MM.1S (cell line): ENCODE results near the gene GATA5.

ENCODE experiments used
- DNase-seq: peaks from one replicate; pipeline ENCODE4 v3.0.0-alpha.2; 2015
- H2AFZ ChIP-seq: fragments of 300-600 bp; sonication (generic); 2 replicates; pipeline ENCODE4 v1.6.0; 2016; ENCODE audit warnings: antibody characterized with exemption, low read length
- H3F3A ChIP-seq: fragments of 300-600 bp; sonication (generic); 2 replicates; pipeline ENCODE4 v1.6.1; 2016; ENCODE audit warnings: mild to moderate bottlenecking, antibody characterized with exemption, low read length, moderate library complexity, mixed read lengths; ENCODE audit not compliant: insufficient read depth
- H3K27ac ChIP-seq: fragments of 300-600 bp; sonication (generic); 2 replicates; pipeline ENCODE4 v1.5.1; 2016; ENCODE audit warnings: mild to moderate bottlenecking, low read length
- H3K27me3 ChIP-seq: fragments of 300-600 bp; sonication (generic); replicated peaks from 2 replicates; pipeline ENCODE4 v1.6.0; 2016; ENCODE audit warnings: low read length; ENCODE audit not compliant: insufficient read depth
- H3K36me3 ChIP-seq: fragments of 300-600 bp; sonication (generic); replicated peaks from 2 replicates; pipeline ENCODE4 v1.6.1; 2016; ENCODE audit warnings: mild to moderate bottlenecking, low read length, mixed read lengths; ENCODE audit not compliant: insufficient read depth
- H3K4me1 ChIP-seq: fragments of 300-600 bp; sonication (generic); 2 replicates; pipeline ENCODE4 v1.6.1; 2016; ENCODE audit warnings: low read length, mixed read lengths
- H3K4me2 ChIP-seq: fragments of 300-600 bp; sonication (generic); 2 replicates; pipeline ENCODE4 v1.6.0; 2016; ENCODE audit warnings: low read depth, low read length
- H3K4me3 ChIP-seq: fragments of 300-600 bp; sonication (generic); 2 replicates; pipeline ENCODE4 v1.5.1; 2016; ENCODE audit warnings: low read length, mixed read lengths
- H3K79me2 ChIP-seq: fragments of 300-600 bp; sonication (generic); 2 replicates; pipeline ENCODE4 v1.6.1; 2016; ENCODE audit warnings: mixed run types, low read length, mixed read lengths
- H3K9ac ChIP-seq: fragments of 300-600 bp; sonication (generic); 2 replicates; pipeline ENCODE4 v1.6.1; 2016; ENCODE audit warnings: low read length, mixed read lengths
- H3K9me2 ChIP-seq: fragments of 300-600 bp; sonication (generic); replicated peaks from 2 replicates; pipeline ENCODE4 v1.6.1; 2016; ENCODE audit warnings: mild to moderate bottlenecking, low read length, mixed read lengths; ENCODE audit not compliant: insufficient read depth
- H3K9me3 ChIP-seq: fragments of 300-600 bp; sonication (generic); replicated peaks from 2 replicates; pipeline ENCODE4 v1.6.1; 2016; ENCODE audit warnings: mild to moderate bottlenecking, low read length, mixed read lengths; ENCODE audit not compliant: insufficient read depth
- H4K20me1 ChIP-seq: fragments of 300-600 bp; sonication (generic); 2 replicates; pipeline ENCODE4 v1.6.1; 2016; ENCODE audit warnings: mild to moderate bottlenecking, low read length, moderate library complexity, mixed read lengths; ENCODE audit not compliant: insufficient read depth
- EZH2 ChIP-seq: fragments of 300-600 bp; sonication (generic); optimal IDR thresholded peaks from 2 replicates; pipeline ENCODE3; 2017; ENCODE audit warnings: low read depth, mild to moderate bottlenecking, antibody characterized with exemption, low read length, mixed read lengths
- EZH2phosphoT487 ChIP-seq: fragments of 300-600 bp; sonication (generic); IDR thresholded peaks from 2 replicates; pipeline ENCODE4 v1.6.1; 2018; ENCODE audit warnings: antibody characterized with exemption, low read length
- TF ChIP-seq, protein P1 (sequence below): fragments of 300-600 bp; sonication (generic); IDR thresholded peaks from 2 replicates; pipeline ENCODE4 v1.5.1; 2016; ENCODE audit warnings: antibody characterized with exemption, low read length, mixed read lengths

The GATA5 gene

DNA sequence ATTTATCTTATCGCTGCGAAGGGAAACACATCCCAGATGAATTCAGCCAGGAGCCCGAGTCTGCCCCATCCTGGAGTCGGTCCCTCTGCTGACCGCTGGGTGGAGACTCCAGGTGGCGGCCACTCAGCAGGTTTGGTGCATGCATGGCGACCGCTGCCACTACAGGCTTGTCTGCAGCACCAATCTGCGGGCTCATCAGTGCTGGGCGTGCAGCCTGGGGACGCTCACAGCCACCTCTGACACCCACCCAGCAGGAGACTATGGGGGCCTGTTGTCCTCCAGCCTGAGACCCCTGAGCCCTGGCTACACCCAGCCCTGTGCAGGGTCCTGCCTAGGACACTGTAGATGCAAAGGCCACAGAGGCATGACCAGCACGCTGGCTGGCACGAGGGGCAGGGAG, 40.5 kb upstream of the GATA5 start:
- no peak overlapping the region for H3K27ac ChIP-seq
- no peaks in the 10 kb centered on the region for H3K9me3 ChIP-seq
- DNase-seq, result no peak
- H3K4me1 ChIP-seq, result no peaks in the 10 kb centered on the region
- H3F3A ChIP-seq, result no peaks in the 10 kb centered on the region
- TF ChIP-seq, protein P1, sequence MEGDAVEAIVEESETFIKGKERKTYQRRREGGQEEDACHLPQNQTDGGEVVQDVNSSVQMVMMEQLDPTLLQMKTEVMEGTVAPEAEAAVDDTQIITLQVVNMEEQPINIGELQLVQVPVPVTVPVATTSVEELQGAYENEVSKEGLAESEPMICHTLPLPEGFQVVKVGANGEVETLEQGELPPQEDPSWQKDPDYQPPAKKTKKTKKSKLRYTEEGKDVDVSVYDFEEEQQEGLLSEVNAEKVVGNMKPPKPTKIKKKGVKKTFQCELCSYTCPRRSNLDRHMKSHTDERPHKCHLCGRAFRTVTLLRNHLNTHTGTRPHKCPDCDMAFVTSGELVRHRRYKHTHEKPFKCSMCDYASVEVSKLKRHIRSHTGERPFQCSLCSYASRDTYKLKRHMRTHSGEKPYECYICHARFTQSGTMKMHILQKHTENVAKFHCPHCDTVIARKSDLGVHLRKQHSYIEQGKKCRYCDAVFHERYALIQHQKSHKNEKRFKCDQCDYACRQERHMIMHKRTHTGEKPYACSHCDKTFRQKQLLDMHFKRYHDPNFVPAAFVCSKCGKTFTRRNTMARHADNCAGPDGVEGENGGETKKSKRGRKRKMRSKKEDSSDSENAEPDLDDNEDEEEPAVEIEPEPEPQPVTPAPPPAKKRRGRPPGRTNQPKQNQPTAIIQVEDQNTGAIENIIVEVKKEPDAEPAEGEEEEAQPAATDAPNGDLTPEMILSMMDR, result peak; percentile 19
- TF ChIP-seq EZH2, result no peak
- H3K27me3 ChIP-seq, result peaks cover 94% of the 10 kb centered on the region
- no peaks in the 10 kb centered on the region for H3K79me2 ChIP-seq
- no peaks in the 10 kb centered on the region for H3K36me3 ChIP-seq
- no peak overlapping the region for H3K4me3 ChIP-seq
- no peak overlapping the region for H3K4me2 ChIP-seq
- H2AFZ ChIP-seq, result no peak overlapping the region
- no peak overlapping the region for H3K9ac ChIP-seq
- no peaks in the 10 kb centered on the region for H3K9me2 ChIP-seq
- H4K20me1 ChIP-seq, result no peaks in the 10 kb centered on the region

DNA sequence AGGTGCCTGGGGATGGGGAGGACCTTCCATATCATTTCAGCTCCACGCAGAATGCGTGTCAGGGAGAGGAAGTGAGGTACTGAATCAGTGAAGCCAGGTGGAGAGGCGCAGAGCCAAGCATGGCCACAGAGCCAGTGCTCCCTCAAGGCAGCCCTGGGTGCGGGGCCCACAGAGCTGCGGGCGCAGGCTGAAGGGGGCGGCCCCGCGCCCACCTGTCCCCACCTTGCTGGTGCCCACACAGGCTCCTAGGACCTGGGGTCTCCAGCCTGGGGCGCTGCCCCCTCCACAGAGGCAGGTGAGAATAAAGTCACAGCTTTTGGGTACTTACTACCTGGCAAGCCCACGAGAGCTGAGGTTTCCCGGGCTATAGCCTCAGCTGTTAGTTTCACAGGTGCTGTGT, 40.0 kb upstream of the GATA5 start:
- Histone ChIP-seq H4K20me1 (no peaks in the 10 kb centered on the region), H3K36me3 (no peaks in the 10 kb centered on the region), H3K79me2 (no peaks in the 10 kb centered on the region)

DNA sequence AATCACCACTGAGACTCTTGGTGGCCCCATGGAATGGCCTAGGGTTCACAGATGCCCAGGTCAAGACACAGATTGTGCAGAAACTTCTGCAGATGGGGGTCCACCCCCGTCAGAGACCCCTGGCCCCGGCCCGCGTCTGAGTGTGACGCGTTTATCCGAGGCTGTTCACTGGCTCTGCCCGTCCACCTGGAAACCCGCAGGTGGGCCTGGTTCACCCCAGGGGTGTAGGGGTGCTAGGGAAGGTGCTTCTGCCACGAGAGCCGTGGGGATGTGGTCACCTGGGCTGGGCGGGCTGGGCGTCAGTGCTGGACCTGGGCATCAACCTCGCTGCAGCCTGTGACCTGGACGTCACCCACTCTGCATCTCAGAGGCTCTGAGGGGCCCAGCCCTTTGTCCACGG, 39.5 kb upstream of the GATA5 start:
- H3K9ac ChIP-seq, result no peak overlapping the region
- no peak for TF ChIP-seq EZH2
- TF ChIP-seq EZH2phosphoT487, result no peak
- TF ChIP-seq, protein P1, result no peak
- no peaks in the 10 kb centered on the region for H4K20me1 ChIP-seq
- H3K9me3 ChIP-seq, result no peaks in the 10 kb centered on the region
- no peak for DNase-seq
- no peak overlapping the region for H3K4me3 ChIP-seq
- H3K79me2 ChIP-seq, result no peaks in the 10 kb centered on the region
- no peaks in the 10 kb centered on the region for H3K9me2 ChIP-seq
- peaks cover 92% of the 10 kb centered on the region for H3K27me3 ChIP-seq
- H3K4me2 ChIP-seq, result no peak overlapping the region
- H3K36me3 ChIP-seq, result no peaks in the 10 kb centered on the region
- no peak overlapping the region for H3K27ac ChIP-seq
- H3F3A ChIP-seq, result no peaks in the 10 kb centered on the region
- H3K4me1 ChIP-seq, result no peaks in the 10 kb centered on the region
- H2AFZ ChIP-seq, result no peak overlapping the region

More for the DNA sequence above, 40.0 kb upstream of the GATA5 start:
- TF ChIP-seq EZH2phosphoT487 (no peak), EZH2 (no peak)
- TF ChIP-seq, protein P1, result no peak
- Histone ChIP-seq H3K9me3 (no peaks in the 10 kb centered on the region), H3K4me3 (no peak overlapping the region), H3K27ac (no peak overlapping the region), H2AFZ (no peak overlapping the region), H3K27me3 (peaks cover 95% of the 10 kb centered on the region), H3K9me2 (no peaks in the 10 kb centered on the region), H3K4me1 (no peaks in the 10 kb centered on the region), H3K9ac (no peak overlapping the region), H3F3A (no peaks in the 10 kb centered on the region), H3K4me2 (no peak overlapping the region)
- DNase-seq, result no peak
